GM23338 (cell line): Measurements from ENCODE around the gene DMBX1. TPM values are rescaled to one million over a fixed set of nuclear protein-coding genes. Genes with fewer than 3 reads are reported as not detected.

Source experiments
- ATAC-seq: fragments of 200-7000 bp; cut with Tn5 transposase; 3 replicates; pipeline ENCODE4 v1.9.1; 2020
- DNase-seq: peaks from one replicate; pipeline ENCODE4 v3.0.0-alpha.2; 2015; ENCODE audit warnings: low spot score
- H2AFZ ChIP-seq: fragments of 200-600 bp; sonication (generic); 2 replicates; pipeline ENCODE4 v1.8.0; 2016; ENCODE audit warnings: antibody characterized with exemption, mild to moderate bottlenecking, moderate library complexity
- H3F3A ChIP-seq: fragments of 200-600 bp; sonication (generic); replicated peaks from 2 replicates; pipeline ENCODE4 v1.8.0; 2017; ENCODE audit warnings: antibody characterized with exemption, mixed run types, low read depth
- H3K27ac ChIP-seq: fragments of 200-600 bp; sonication (generic); 2 replicates; pipeline ENCODE4 v1.6.1; 2016; ENCODE audit warnings: low read depth
- H3K27me3 ChIP-seq: fragments of 200-600 bp; sonication (generic); 2 replicates; pipeline ENCODE4 v1.8.0; 2016; ENCODE audit warnings: mild to moderate bottlenecking, mixed run types, moderate library complexity; ENCODE audit not compliant: insufficient read depth
- H3K36me3 ChIP-seq: fragments of 200-600 bp; sonication (generic); 2 replicates; pipeline ENCODE4 v1.8.0; 2016; ENCODE audit warnings: mild to moderate bottlenecking; ENCODE audit not compliant: insufficient read depth
- H3K4me1 ChIP-seq: fragments of 200-600 bp; sonication (generic); 2 replicates; pipeline ENCODE4 v1.8.0; 2016; ENCODE audit warnings: mild to moderate bottlenecking, moderate library complexity; ENCODE audit not compliant: insufficient read depth
- H3K4me2 ChIP-seq: fragments of 200-600 bp; sonication (generic); 2 replicates; pipeline ENCODE4 v1.7.1; 2017; ENCODE audit warnings: mixed run types
- H3K4me3 ChIP-seq: fragments of 200-600 bp; sonication (generic); 2 replicates; pipeline ENCODE4 v1.6.1; 2016; ENCODE audit warnings: mixed run types
- H3K79me2 ChIP-seq: fragments of 200-600 bp; sonication (generic); replicated peaks from 2 replicates; pipeline ENCODE4 v1.8.0; 2017; ENCODE audit warnings: mild to moderate bottlenecking; ENCODE audit not compliant: insufficient read depth
- H3K9me2 ChIP-seq: fragments of 200-600 bp; sonication (generic); 2 replicates; pipeline ENCODE4 v1.8.0; 2017; ENCODE audit not compliant: insufficient read depth
- H4K20me1 ChIP-seq: fragments of 200-600 bp; sonication (generic); replicated peaks from 2 replicates; pipeline ENCODE4 v1.8.0; 2017; ENCODE audit warnings: mild to moderate bottlenecking; ENCODE audit not compliant: insufficient read depth
- H3K27ac Mint-ChIP-seq: 2 replicates; pipeline ENCODE4 v1.8.0; 2020; ENCODE audit warnings: inconsistent platforms, mild to moderate bottlenecking, moderate library complexity, mixed read lengths
- H3K27me3 Mint-ChIP-seq: 3 replicates; pipeline ENCODE4 v1.8.0; 2022; ENCODE audit warnings: low read depth, mild to moderate bottlenecking, moderate library complexity, mixed read lengths, inconsistent platforms; ENCODE audit not compliant: insufficient read depth, poor library complexity
- H3K36me3 Mint-ChIP-seq: 3 replicates; pipeline ENCODE4 v1.8.0; 2021; ENCODE audit warnings: low read depth, mild to moderate bottlenecking, inconsistent platforms, moderate library complexity, mixed read lengths
- H3K4me1 Mint-ChIP-seq: 3 replicates; pipeline ENCODE4 v1.8.0; 2020; ENCODE audit warnings: mild to moderate bottlenecking, inconsistent platforms, mixed read lengths
- H3K4me3 Mint-ChIP-seq: 3 replicates; pipeline ENCODE4 v1.8.0; 2021; ENCODE audit warnings: moderate library complexity, mild to moderate bottlenecking, inconsistent platforms, mixed read lengths
- H3K9me3 Mint-ChIP-seq: 3 replicates; pipeline ENCODE4 v1.8.0; 2020; ENCODE audit warnings: moderate library complexity, mild to moderate bottlenecking, inconsistent platforms, mixed read lengths
- CREB1 ChIP-seq: fragments of 250-450 bp; sonication (Bioruptor Pico); IDR thresholded peaks from 2 replicates; pipeline ENCODE4 v1.5.0; 2020; ENCODE audit warnings: low read depth, mild to moderate bottlenecking, moderate library complexity
- EZH2 ChIP-seq: fragments of 200-600 bp; sonication (generic); IDR thresholded peaks from one replicate; pipeline ENCODE4 v1.8.0; 2017; ENCODE audit warnings: antibody characterized with exemption, mild to moderate bottlenecking, low read depth; ENCODE audit not compliant: unreplicated experiment
- EZH2phosphoT487 ChIP-seq: fragments of 200-600 bp; sonication (generic); IDR thresholded peaks from one replicate; pipeline ENCODE4 v1.8.1; 2018; ENCODE audit warnings: antibody characterized with exemption; ENCODE audit not compliant: unreplicated experiment
- JUNB ChIP-seq: IDR thresholded peaks from one replicate; pipeline ENCODE4 v1.6.1; 2016; ENCODE audit warnings: antibody characterized with exemption; ENCODE audit not compliant: unreplicated experiment
- NANOG ChIP-seq: IDR thresholded peaks from 2 replicates; pipeline ENCODE4 v1.6.1; 2016; ENCODE audit warnings: antibody characterized with exemption, borderline replicate concordance
- POLR2AphosphoS5 ChIP-seq: IDR thresholded peaks from 2 replicates; pipeline ENCODE4 v1.6.1; 2016; ENCODE audit warnings: antibody characterized with exemption, low read depth
- STAT1 ChIP-seq: IDR thresholded peaks from one replicate; pipeline ENCODE4 v1.6.1; 2016; ENCODE audit warnings: antibody characterized with exemption; ENCODE audit not compliant: unreplicated experiment
- ZNF114 ChIP-seq: fragments of 250-450 bp; sonication (Bioruptor Pico); IDR thresholded peaks from 2 replicates; pipeline ENCODE4 v1.5.0; 2020; ENCODE audit warnings: mild to moderate bottlenecking, moderate library complexity
- ZNF331 ChIP-seq: fragments of 250-450 bp; sonication (Bioruptor Pico); IDR thresholded peaks from 2 replicates; pipeline ENCODE4 v1.5.0; 2020; ENCODE audit warnings: low read depth, mild to moderate bottlenecking, moderate library complexity
- polyA plus RNA-seq: library from polyadenylated mRNA; unstranded; fragments of >200 nt; fragmentation: Nextera tagmentation; extraction: Ambion mirVana; gene quantifications from 2 replicates; pipeline ENCODE4 v1.2.1, GENCODE V29; 2016
- total RNA-seq: library from RNA; depleted of rRNA; stranded (reverse); fragments of >200 nt; shearing (Covaris generic); gene quantifications from 2 replicates; pipeline ENCODE4 v1.2.3, GENCODE V29; 2014
- TF ChIP-seq, protein P1 (sequence below): IDR thresholded peaks from 2 replicates; pipeline ENCODE4 v1.6.1; 2016; ENCODE audit warnings: antibody characterized with exemption
- TF ChIP-seq, protein P2 (sequence below), 2 experiments: fragments of 200-600 bp in 1 of 2; sonication (generic) in 1 of 2; conservative IDR thresholded peaks; 2 replicates each; pipeline versions ENCODE4 v1.5.1 to v1.6.1; 2016 to 2017; ENCODE audit warnings: antibody characterized with exemption in 2 of 2, low read depth in 2 of 2, mild to moderate bottlenecking in 2 of 2, moderate library complexity in 1 of 2
- TF ChIP-seq, protein P3 (sequence below): IDR thresholded peaks from one replicate; pipeline ENCODE4 v1.6.1; 2018; ENCODE audit warnings: antibody characterized with exemption; ENCODE audit not compliant: unreplicated experiment

The DMBX1 gene
- total and polyA plus RNA-seq, 2 experiments from 2014 or later: 0.11 TPM; not detected in 1

DNA sequence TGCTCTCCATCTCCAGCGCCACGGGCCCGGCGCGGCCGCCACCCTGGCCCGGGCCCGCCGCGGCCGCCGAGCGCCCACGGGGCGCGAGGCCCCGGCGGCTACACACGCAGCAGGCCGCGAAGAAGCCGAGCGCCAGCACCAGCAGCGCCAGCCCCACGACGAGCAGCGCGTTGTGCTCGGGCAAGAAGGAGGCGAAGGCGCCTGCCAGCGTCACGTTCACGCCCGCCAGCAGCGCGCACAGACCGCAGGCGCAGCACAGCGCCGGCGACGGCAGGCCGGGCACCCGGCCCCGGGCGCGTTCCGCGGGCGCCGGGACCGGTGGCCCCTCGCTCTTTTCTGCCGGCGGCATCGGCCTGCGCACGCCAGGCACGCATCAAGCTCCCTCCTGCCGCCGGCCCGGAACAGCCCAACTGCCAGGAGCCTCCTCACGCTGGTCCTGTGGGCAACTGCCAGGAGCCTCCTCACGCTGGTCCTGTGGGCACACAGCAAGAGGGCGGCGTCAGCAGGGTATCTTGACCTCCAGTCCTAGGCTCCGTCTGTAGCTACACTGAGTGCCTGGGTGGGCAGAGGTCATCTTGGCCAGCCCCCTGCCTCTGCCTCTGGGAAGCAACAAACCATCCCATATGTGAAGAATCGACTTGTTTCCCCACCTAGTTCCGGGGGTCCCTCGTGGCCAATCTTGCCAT, 43.7 kb downstream of the DMBX1 start:
- no peaks in the 10 kb centered on the region for H4K20me1 ChIP-seq
- no peak overlapping the region for H3K27ac ChIP-seq
- peak overlapping the region; percentile 78 for H3K4me2 ChIP-seq
- H3K27me3 ChIP-seq: peaks cover 98% of the 10 kb centered on the region
- Mint-ChIP-seq H3K27ac (no peak overlapping the region), H3K36me3 (no peaks in the 10 kb centered on the region), H3K27me3 (peaks cover 58% of the 10 kb centered on the region), H3K9me3 (no peaks in the 10 kb centered on the region), H3K4me3 (peak overlapping the region; percentile 66), H3K4me1 (peaks cover 19% of the 10 kb centered on the region)
- no peaks in the 10 kb centered on the region for H3K36me3 ChIP-seq
- 0 out of 2 replicates have a peak, but pooled peaks cover 3% of the 10 kb centered on the region for H3F3A ChIP-seq
- peak; percentile 63 for DNase-seq
- H3K79me2 ChIP-seq: no peaks in the 10 kb centered on the region
- peak overlapping the region; percentile 50; the same call in 1 of the 2 replicates for H3K4me3 ChIP-seq
- no peaks in the 10 kb centered on the region for H3K9me2 ChIP-seq
- peak overlapping the region; percentile 76; the same call in 1 of the 2 replicates for H2AFZ ChIP-seq
- H3K4me1 ChIP-seq: peaks cover 3% of the 10 kb centered on the region
- ATAC-seq: peak; percentile 56
- TF ChIP-seq NANOG (no peak), EZH2phosphoT487 (no peak), EZH2 (peak; percentile 63), STAT1 (no peak), ZNF331 (CRISPR knock-in tag) (no peak), ZNF114 (CRISPR knock-in tag) (no peak)

DNA sequence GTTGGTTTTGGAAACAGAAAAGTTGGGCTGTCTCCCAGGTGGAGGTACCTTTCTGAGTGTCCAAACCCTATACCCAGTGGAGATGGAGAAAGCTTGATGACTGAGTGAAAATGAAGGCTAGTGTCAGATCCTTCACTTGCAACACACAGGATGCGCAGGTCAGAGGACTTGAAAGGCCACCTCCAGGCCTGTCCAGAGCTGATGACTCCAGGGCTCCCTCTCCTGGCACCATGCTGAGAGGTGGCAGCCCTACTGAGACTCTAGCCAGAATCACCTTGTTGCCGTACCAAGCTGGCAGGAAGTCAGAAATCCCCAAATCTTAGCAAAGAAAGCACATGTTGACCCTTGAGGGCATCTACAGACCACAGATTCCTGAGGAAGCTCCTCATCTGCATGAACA, 45.4 kb downstream of the DMBX1 start:
- Mint-ChIP-seq H3K4me3 (no peak overlapping the region), H3K4me1 (peaks cover 11% of the 10 kb centered on the region), H3K9me3 (no peaks in the 10 kb centered on the region), H3K36me3 (no peaks in the 10 kb centered on the region), H3K27me3 (peaks cover 54% of the 10 kb centered on the region), H3K27ac (no peak overlapping the region)
- Histone ChIP-seq H4K20me1 (no peaks in the 10 kb centered on the region), H3K27me3 (peaks cover 97% of the 10 kb centered on the region), H3K9me2 (no peaks in the 10 kb centered on the region), H3F3A (0 out of 2 replicates have a peak, but pooled peaks cover 3% of the 10 kb centered on the region), H3K79me2 (no peaks in the 10 kb centered on the region), H2AFZ (no peak overlapping the region), H3K36me3 (no peaks in the 10 kb centered on the region), H3K4me1 (peaks cover 3% of the 10 kb centered on the region), H3K4me2 (no peak overlapping the region), H3K27ac (no peak overlapping the region), H3K4me3 (no peak overlapping the region)
- ATAC-seq (peak; percentile 5; the same call in 1 of the 3 replicates), DNase-seq (peak; percentile 52)
- TF ChIP-seq, protein P1, sequence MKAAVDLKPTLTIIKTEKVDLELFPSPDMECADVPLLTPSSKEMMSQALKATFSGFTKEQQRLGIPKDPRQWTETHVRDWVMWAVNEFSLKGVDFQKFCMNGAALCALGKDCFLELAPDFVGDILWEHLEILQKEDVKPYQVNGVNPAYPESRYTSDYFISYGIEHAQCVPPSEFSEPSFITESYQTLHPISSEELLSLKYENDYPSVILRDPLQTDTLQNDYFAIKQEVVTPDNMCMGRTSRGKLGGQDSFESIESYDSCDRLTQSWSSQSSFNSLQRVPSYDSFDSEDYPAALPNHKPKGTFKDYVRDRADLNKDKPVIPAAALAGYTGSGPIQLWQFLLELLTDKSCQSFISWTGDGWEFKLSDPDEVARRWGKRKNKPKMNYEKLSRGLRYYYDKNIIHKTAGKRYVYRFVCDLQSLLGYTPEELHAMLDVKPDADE: no peak
- TF ChIP-seq, protein P2, sequence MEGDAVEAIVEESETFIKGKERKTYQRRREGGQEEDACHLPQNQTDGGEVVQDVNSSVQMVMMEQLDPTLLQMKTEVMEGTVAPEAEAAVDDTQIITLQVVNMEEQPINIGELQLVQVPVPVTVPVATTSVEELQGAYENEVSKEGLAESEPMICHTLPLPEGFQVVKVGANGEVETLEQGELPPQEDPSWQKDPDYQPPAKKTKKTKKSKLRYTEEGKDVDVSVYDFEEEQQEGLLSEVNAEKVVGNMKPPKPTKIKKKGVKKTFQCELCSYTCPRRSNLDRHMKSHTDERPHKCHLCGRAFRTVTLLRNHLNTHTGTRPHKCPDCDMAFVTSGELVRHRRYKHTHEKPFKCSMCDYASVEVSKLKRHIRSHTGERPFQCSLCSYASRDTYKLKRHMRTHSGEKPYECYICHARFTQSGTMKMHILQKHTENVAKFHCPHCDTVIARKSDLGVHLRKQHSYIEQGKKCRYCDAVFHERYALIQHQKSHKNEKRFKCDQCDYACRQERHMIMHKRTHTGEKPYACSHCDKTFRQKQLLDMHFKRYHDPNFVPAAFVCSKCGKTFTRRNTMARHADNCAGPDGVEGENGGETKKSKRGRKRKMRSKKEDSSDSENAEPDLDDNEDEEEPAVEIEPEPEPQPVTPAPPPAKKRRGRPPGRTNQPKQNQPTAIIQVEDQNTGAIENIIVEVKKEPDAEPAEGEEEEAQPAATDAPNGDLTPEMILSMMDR (conservative IDR thresholded peaks at IDR 0.05; ENCODE audit: low read depth in 2 of 2): peak; percentile 33 to 62
- TF ChIP-seq, protein P3, sequence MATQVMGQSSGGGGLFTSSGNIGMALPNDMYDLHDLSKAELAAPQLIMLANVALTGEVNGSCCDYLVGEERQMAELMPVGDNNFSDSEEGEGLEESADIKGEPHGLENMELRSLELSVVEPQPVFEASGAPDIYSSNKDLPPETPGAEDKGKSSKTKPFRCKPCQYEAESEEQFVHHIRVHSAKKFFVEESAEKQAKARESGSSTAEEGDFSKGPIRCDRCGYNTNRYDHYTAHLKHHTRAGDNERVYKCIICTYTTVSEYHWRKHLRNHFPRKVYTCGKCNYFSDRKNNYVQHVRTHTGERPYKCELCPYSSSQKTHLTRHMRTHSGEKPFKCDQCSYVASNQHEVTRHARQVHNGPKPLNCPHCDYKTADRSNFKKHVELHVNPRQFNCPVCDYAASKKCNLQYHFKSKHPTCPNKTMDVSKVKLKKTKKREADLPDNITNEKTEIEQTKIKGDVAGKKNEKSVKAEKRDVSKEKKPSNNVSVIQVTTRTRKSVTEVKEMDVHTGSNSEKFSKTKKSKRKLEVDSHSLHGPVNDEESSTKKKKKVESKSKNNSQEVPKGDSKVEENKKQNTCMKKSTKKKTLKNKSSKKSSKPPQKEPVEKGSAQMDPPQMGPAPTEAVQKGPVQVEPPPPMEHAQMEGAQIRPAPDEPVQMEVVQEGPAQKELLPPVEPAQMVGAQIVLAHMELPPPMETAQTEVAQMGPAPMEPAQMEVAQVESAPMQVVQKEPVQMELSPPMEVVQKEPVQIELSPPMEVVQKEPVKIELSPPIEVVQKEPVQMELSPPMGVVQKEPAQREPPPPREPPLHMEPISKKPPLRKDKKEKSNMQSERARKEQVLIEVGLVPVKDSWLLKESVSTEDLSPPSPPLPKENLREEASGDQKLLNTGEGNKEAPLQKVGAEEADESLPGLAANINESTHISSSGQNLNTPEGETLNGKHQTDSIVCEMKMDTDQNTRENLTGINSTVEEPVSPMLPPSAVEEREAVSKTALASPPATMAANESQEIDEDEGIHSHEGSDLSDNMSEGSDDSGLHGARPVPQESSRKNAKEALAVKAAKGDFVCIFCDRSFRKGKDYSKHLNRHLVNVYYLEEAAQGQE: no peak
- TF ChIP-seq POLR2AphosphoS5: no peak
- no peak for TF ChIP-seq CREB1 (CRISPR knock-in tag)
- TF ChIP-seq EZH2: peak; percentile 25
- TF ChIP-seq JUNB: no peak
